Erythroblast (primary cell): Measurements from ENCODE around the gene CDC42BPA.

ENCODE experiments used
- DNase-seq, 2 experiments: peaks; one replicate each; lab custom pipeline; 2025; lab: John Stamatoyannopoulos, UW
- GATA1 ChIP-seq: IDR thresholded peaks from 2 replicates; pipeline ENCODE4 v1.6.1; 2011; ENCODE audit warnings: low read depth, mild to moderate bottlenecking, control low read depth, low read length, moderate library complexity
- POLR2A ChIP-seq: IDR thresholded peaks from 2 replicates; pipeline ENCODE4 v1.6.1; 2011; ENCODE audit warnings: mild to moderate bottlenecking, low read length

Gene CDC42BPA

GRCh38 chr1:226981386-226981817 is 336.9 kb downstream of the CDC42BPA start:
- TF ChIP-seq GATA1 (no peak), POLR2A (no peak)
- no peak for DNase-seq

GRCh38 chr1:226980565-226981385 is 337.5 kb downstream of the CDC42BPA start:
- no peak for DNase-seq
- TF ChIP-seq POLR2A (no peak), GATA1 (no peak)

- no peak for TF ChIP-seq POLR2A
- no peak for TF ChIP-seq GATA1
- DNase-seq, result no peak
Measured at GRCh38 chr1:226980122-226980560, 338.2 kb downstream of the CDC42BPA start.

GRCh38 chr1:226979517-226980121 is 338.7 kb downstream of the CDC42BPA start:
- DNase-seq, result no peak
- no peak for TF ChIP-seq GATA1

- no peak for DNase-seq
- TF ChIP-seq POLR2A (no peak), GATA1 (no peak)
Measured at GRCh38 chr1:226979115-226979516, 339.2 kb downstream of the CDC42BPA start.

- TF ChIP-seq GATA1 (no peak), POLR2A (no peak)
- DNase-seq, result no peak
Measured at GRCh38 chr1:226978432-226979114, 339.7 kb downstream of the CDC42BPA start.

- DNase-seq, result no peak
- no peak for TF ChIP-seq GATA1
Measured at GRCh38 chr1:226977643-226978431, 340.5 kb downstream of the CDC42BPA start.

- no peak for DNase-seq
- TF ChIP-seq GATA1, result no peak
- no peak for TF ChIP-seq POLR2A
Measured at GRCh38 chr1:226976978-226977642, 341.2 kb downstream of the CDC42BPA start.

- DNase-seq, result no peak
- TF ChIP-seq GATA1, result no peak
- no peak for TF ChIP-seq POLR2A
Measured at GRCh38 chr1:226976276-226976977, 341.9 kb downstream of the CDC42BPA start.

GRCh38 chr1:226975259-226976250 is 342.7 kb downstream of the CDC42BPA start:
- TF ChIP-seq GATA1, result no peak
- no peak for TF ChIP-seq POLR2A
- DNase-seq, result no peak

GRCh38 chr1:226974544-226975258 is 343.6 kb downstream of the CDC42BPA start:
- TF ChIP-seq GATA1 (no peak), POLR2A (no peak)
- no peak for DNase-seq
